ENCODE measurements around the gene MED13. TPM values are rescaled to one million over a fixed set of nuclear protein-coding genes. Genes with fewer than 3 reads are reported as not detected.
A peak's percentile ranks its signal among the peaks of the same experiment; 100 is the strongest.

Gene MED13
- total and polyA plus RNA-seq, 9 of the 15 experiments (the other 6 are each of a cell fraction or from before 2014, with no cell fraction given), result 5.4 to 48.4 (median 28.2) TPM

DNA sequence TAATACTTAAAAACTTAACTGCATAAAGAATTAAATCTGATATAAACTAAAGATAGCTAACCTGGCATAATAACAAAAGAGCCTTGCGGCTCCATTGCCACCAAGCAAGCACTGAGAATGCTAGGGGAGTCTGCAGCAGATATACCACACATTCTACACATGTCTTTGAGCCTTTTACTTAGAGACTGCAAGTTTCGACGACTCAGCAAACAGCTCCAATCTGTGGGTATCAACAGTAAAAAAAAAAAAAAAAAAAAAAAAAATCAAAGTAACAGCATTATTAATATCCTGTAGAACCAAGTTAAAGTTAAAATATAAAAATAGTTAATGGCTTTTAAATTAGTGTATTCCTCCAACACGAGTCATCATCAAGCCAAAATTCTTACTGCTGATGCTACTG, 109.5 kb downstream of the MED13 start (continued):
- TF ChIP-seq ETV1 (tag; conservative IDR thresholded peaks at IDR 0.05; ENCODE audit: low read depth) (no peak), PHTF2 (CRISPR knock-in tag; IDR thresholded peaks at IDR 0.05) (no peak), KLF16 (IDR thresholded peaks at IDR 0.05) (no peak), HDAC2 (IDR thresholded peaks at IDR 0.05) (no peak), C11orf30 (IDR thresholded peaks at IDR 0.05; ENCODE audit: low read depth) (peak; percentile 83), SPI1 (IDR thresholded peaks at IDR 0.05; ENCODE audit: borderline replicate concordance, low read depth, low read length) (no peak), ELK1 (CRISPR knock-in tag; IDR thresholded peaks at IDR 0.05) (no peak), CEBPZ (IDR thresholded peaks at IDR 0.05; ENCODE audit: borderline replicate concordance, low read depth, low read length) (no peak), ZEB2 (IDR thresholded peaks at IDR 0.05) (no peak), ARID1B (IDR thresholded peaks at IDR 0.05) (no peak), DIDO1 (tag; IDR thresholded peaks at IDR 0.05; ENCODE audit: low read depth) (no peak), RBM15 (IDR thresholded peaks at IDR 0.05; ENCODE audit: insufficient read depth, low read length) (no peak), YY1 (IDR thresholded peaks at IDR 0.05; ENCODE audit: borderline replicate concordance in 1 of 3, control insufficient read depth in 1 of 3, extremely low read depth in 1 of 3, insufficient read depth in 3 of 3, insufficient read length in 1 of 3, insufficient replicate concordance in 2 of 3, low read depth in 1 of 3, low read length in 2 of 3) (no peak), CSDE1 (IDR thresholded peaks at IDR 0.05) (no peak), HDAC3 (IDR thresholded peaks at IDR 0.05; ENCODE audit: borderline replicate concordance, partially characterized antibody) (no peak), ESRRA (IDR thresholded peaks at IDR 0.05; ENCODE audit: borderline replicate concordance, low read depth) (no peak), ZNF140 (CRISPR knock-in tag; IDR thresholded peaks at IDR 0.05) (no peak)
- TF ChIP-seq, protein P1, sequence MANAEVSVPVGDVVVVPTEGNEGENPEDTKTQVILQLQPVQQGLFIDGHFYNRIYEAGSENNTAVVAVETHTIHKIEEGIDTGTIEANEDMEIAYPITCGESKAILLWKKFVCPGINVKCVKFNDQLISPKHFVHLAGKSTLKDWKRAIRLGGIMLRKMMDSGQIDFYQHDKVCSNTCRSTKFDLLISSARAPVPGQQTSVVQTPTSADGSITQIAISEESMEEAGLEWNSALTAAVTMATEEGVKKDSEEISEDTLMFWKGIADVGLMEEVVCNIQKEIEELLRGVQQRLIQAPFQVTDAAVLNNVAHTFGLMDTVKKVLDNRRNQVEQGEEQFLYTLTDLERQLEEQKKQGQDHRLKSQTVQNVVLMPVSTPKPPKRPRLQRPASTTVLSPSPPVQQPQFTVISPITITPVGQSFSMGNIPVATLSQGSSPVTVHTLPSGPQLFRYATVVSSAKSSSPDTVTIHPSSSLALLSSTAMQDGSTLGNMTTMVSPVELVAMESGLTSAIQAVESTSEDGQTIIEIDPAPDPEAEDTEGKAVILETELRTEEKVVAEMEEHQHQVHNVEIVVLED (CRISPR knock-in tag; IDR thresholded peaks at IDR 0.05), result no peak
